Neural progenitor cell (in vitro differentiated cells): ENCODE results near the gene PTPRC. TPM values are rescaled to one million over a fixed set of nuclear protein-coding genes. Genes with fewer than 3 reads are reported as not detected.

ENCODE experiments used
- DNase-seq: peaks from one replicate; pipeline ENCODE4 v3.0.0-alpha.2; 2016; ENCODE audit warnings: low spot score
- H2AFZ ChIP-seq: fragments of 200-600 bp; sonication (generic); replicated peaks from 2 replicates; pipeline ENCODE4 v1.6.1; 2016; ENCODE audit warnings: antibody characterized with exemption
- H3F3A ChIP-seq: fragments of 200-600 bp; sonication (generic); 2 replicates; pipeline ENCODE4 v1.6.1; 2016; ENCODE audit warnings: antibody characterized with exemption, low read depth
- H3K27ac ChIP-seq: fragments of 200-600 bp; sonication (generic); 2 replicates; pipeline ENCODE4 v1.5.1; 2016; ENCODE audit warnings: mild to moderate bottlenecking
- H3K27me3 ChIP-seq: fragments of 200-600 bp; sonication (generic); 2 replicates; pipeline ENCODE4 v1.6.1; 2016; ENCODE audit warnings: mild to moderate bottlenecking, moderate library complexity
- H3K36me3 ChIP-seq: fragments of 200-600 bp; sonication (generic); 2 replicates; pipeline ENCODE4 v1.5.1; 2016
- H3K4me1 ChIP-seq: fragments of 200-600 bp; sonication (generic); 2 replicates; pipeline ENCODE4 v1.6.1; 2016; ENCODE audit warnings: mixed run types
- H3K4me2 ChIP-seq: fragments of 200-600 bp; sonication (generic); 2 replicates; pipeline ENCODE4 v1.6.1; 2016
- H3K4me3 ChIP-seq: fragments of 200-600 bp; sonication (generic); 2 replicates; pipeline ENCODE4 v1.5.1; 2016
- H3K79me2 ChIP-seq: fragments of 200-600 bp; sonication (generic); 2 replicates; pipeline ENCODE4 v1.6.1; 2016; ENCODE audit warnings: low read depth
- H3K9ac ChIP-seq: fragments of 200-600 bp; sonication (generic); 2 replicates; pipeline ENCODE4 v1.6.1; 2016
- H3K9me3 ChIP-seq: fragments of 200-600 bp; sonication (generic); 2 replicates; pipeline ENCODE4 v1.5.1; 2016; ENCODE audit warnings: low read depth
- H4K20me1 ChIP-seq: fragments of 200-600 bp; sonication (generic); 2 replicates; pipeline ENCODE4 v1.6.1; 2016; ENCODE audit warnings: low read depth
- H3K27ac Mint-ChIP-seq: 3 replicates; pipeline ENCODE4 v1.8.0; 2021; ENCODE audit warnings: mixed read lengths
- H3K27me3 Mint-ChIP-seq: 2 replicates; pipeline ENCODE4 v1.8.0; 2022; ENCODE audit warnings: low read depth, mild to moderate bottlenecking, inconsistent platforms, moderate library complexity, mixed read lengths; ENCODE audit not compliant: insufficient read depth
- H3K36me3 Mint-ChIP-seq: 3 replicates; pipeline ENCODE4 v1.8.0; 2021; ENCODE audit warnings: mixed read lengths
- H3K4me1 Mint-ChIP-seq: 3 replicates; pipeline ENCODE4 v1.8.0; 2021; ENCODE audit warnings: mixed read lengths
- H3K4me3 Mint-ChIP-seq: 3 replicates; pipeline ENCODE4 v1.8.0; 2021; ENCODE audit warnings: mild to moderate bottlenecking, moderate library complexity, mixed read lengths
- H3K9me3 Mint-ChIP-seq: 3 replicates; pipeline ENCODE4 v1.8.0; 2020; ENCODE audit warnings: mixed read lengths
- EZH2 ChIP-seq: fragments of 200-600 bp; sonication (generic); IDR thresholded peaks from 2 replicates; pipeline ENCODE4 v1.6.1; 2017; ENCODE audit warnings: antibody characterized with exemption, mild to moderate bottlenecking, moderate library complexity
- EZH2phosphoT487 ChIP-seq: fragments of 200-600 bp; sonication (generic); IDR thresholded peaks from 2 replicates; pipeline ENCODE4 v1.6.1; 2017; ENCODE audit warnings: antibody characterized with exemption
- total RNA-seq: library from RNA; depleted of rRNA; stranded (reverse); fragments of >200 nt; gene quantifications from 2 replicates; pipeline ENCODE4 v1.2.3, GENCODE V29; 2015; ENCODE audit warnings: low replicate concordance
- TF ChIP-seq, protein P1 (sequence below): fragments of 200-600 bp; sonication (generic); IDR thresholded peaks from 2 replicates; pipeline ENCODE4 v1.5.1; 2017; ENCODE audit warnings: antibody characterized with exemption, mild to moderate bottlenecking

The PTPRC gene
- total RNA-seq, 1 donor from 2014 or later = not detected

DNA sequence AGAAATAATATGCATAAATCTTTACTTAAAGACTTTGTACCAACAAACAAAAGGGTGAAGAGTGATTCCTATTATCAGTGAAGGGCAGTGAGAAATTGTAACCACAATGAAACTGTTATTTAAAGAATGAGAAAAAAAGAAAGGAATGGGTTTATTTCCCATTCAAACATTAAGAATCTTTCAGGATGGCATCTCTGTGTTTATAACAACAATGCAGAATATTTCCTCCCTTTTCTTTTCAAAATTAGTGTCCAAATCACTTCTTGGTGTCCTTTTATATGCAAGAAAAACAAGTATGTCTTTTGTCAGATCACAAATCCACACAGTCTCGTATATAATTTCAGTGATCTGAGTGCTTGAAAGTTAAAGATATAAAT, 61.2 kb downstream of the PTPRC start:
- no peak for DNase-seq
- Mint-ChIP-seq H3K4me3 (no peak overlapping the region), H3K27ac (no peak overlapping the region), H3K27me3 (no peaks in the 10 kb centered on the region), H3K9me3 (no peaks in the 10 kb centered on the region), H3K36me3 (no peaks in the 10 kb centered on the region), H3K4me1 (peaks cover 31% of the 10 kb centered on the region)
- no peak overlapping the region for H3K9ac ChIP-seq
- H3K79me2 ChIP-seq = no peaks in the 10 kb centered on the region
- TF ChIP-seq EZH2 = no peak
- no peak overlapping the region for H3K27ac ChIP-seq
- H2AFZ ChIP-seq = no peak overlapping the region
- H4K20me1 ChIP-seq = no peaks in the 10 kb centered on the region
- H3K4me2 ChIP-seq = no peak overlapping the region
- peaks cover 24% of the 10 kb centered on the region for H3K4me1 ChIP-seq
- no peaks in the 10 kb centered on the region for H3K27me3 ChIP-seq
- H3F3A ChIP-seq = no peaks in the 10 kb centered on the region
- H3K9me3 ChIP-seq = no peaks in the 10 kb centered on the region
- no peak overlapping the region for H3K4me3 ChIP-seq
- no peaks in the 10 kb centered on the region for H3K36me3 ChIP-seq

DNA sequence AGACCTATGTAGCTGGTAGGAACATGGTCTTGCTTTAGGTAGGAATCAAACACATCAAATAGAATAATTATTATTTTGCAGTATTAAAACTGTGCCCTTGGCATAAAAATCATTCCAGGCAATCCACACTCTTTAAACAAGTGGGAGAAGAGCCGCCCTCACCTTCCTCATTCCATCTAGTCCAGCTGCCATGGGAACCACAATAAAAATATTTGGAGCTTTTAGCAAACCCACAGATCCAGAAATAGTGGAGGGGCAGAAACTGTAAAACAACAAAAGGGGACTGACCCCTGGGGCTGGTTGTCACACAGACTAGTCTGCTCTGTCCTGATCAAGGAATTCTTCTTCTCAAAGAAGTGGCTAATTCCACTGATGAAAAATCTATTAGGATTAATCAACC, 61.6 kb downstream of the PTPRC start:
- no peak overlapping the region for H3K9ac ChIP-seq
- no peaks in the 10 kb centered on the region for H3K79me2 ChIP-seq
- Mint-ChIP-seq H3K9me3 (no peaks in the 10 kb centered on the region), H3K36me3 (no peaks in the 10 kb centered on the region), H3K4me3 (peak overlapping the region; percentile 54), H3K4me1 (peaks cover 31% of the 10 kb centered on the region), H3K27me3 (no peaks in the 10 kb centered on the region), H3K27ac (peak overlapping the region; percentile 84)
- no peaks in the 10 kb centered on the region for H3K36me3 ChIP-seq
- TF ChIP-seq EZH2phosphoT487 = no peak
- no peak for TF ChIP-seq EZH2
- TF ChIP-seq, protein P1, sequence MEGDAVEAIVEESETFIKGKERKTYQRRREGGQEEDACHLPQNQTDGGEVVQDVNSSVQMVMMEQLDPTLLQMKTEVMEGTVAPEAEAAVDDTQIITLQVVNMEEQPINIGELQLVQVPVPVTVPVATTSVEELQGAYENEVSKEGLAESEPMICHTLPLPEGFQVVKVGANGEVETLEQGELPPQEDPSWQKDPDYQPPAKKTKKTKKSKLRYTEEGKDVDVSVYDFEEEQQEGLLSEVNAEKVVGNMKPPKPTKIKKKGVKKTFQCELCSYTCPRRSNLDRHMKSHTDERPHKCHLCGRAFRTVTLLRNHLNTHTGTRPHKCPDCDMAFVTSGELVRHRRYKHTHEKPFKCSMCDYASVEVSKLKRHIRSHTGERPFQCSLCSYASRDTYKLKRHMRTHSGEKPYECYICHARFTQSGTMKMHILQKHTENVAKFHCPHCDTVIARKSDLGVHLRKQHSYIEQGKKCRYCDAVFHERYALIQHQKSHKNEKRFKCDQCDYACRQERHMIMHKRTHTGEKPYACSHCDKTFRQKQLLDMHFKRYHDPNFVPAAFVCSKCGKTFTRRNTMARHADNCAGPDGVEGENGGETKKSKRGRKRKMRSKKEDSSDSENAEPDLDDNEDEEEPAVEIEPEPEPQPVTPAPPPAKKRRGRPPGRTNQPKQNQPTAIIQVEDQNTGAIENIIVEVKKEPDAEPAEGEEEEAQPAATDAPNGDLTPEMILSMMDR = no peak
- H2AFZ ChIP-seq = no peak overlapping the region
- H3K27ac ChIP-seq = no peak overlapping the region
- H3K4me2 ChIP-seq = no peak overlapping the region
- peaks cover 24% of the 10 kb centered on the region for H3K4me1 ChIP-seq
- no peak overlapping the region for H3K4me3 ChIP-seq
- no peak for DNase-seq
- no peaks in the 10 kb centered on the region for H3F3A ChIP-seq
- H3K9me3 ChIP-seq = no peaks in the 10 kb centered on the region
- H3K27me3 ChIP-seq = no peaks in the 10 kb centered on the region
- no peaks in the 10 kb centered on the region for H4K20me1 ChIP-seq

DNA sequence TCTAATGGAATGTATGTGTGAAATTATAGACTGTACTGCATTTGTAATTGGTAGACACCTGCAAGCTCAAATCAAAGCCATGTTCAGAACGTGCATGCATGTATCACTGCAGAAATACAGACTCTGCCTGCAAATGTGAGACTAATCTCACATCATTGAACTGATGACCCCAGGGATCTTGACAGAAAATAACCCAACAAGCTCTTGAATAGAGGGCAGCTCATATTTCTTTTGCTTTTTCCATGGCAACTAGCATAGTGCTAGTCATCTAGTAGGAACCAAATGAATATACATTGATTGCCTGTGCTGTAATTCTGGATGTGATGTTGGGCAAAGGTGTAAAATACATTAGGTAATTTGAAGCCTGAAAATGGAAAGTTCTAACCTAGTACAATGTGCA, 62.4 kb downstream of the PTPRC start:
- Mint-ChIP-seq H3K9me3 (no peaks in the 10 kb centered on the region), H3K27ac (no peak overlapping the region), H3K4me1 (peaks cover 31% of the 10 kb centered on the region), H3K27me3 (no peaks in the 10 kb centered on the region), H3K36me3 (no peaks in the 10 kb centered on the region), H3K4me3 (peak overlapping the region; percentile 54)
- Histone ChIP-seq H3K9me3 (no peaks in the 10 kb centered on the region), H3K9ac (no peak overlapping the region), H4K20me1 (no peaks in the 10 kb centered on the region), H3K4me1 (peaks cover 24% of the 10 kb centered on the region), H3K36me3 (no peaks in the 10 kb centered on the region), H3K4me3 (no peak overlapping the region), H2AFZ (no peak overlapping the region), H3K27ac (no peak overlapping the region), H3K79me2 (no peaks in the 10 kb centered on the region), H3K27me3 (no peaks in the 10 kb centered on the region), H3K4me2 (peak overlapping the region; percentile 14), H3F3A (no peaks in the 10 kb centered on the region)
- DNase-seq = no peak
- TF ChIP-seq, protein P1 = no peak

DNA sequence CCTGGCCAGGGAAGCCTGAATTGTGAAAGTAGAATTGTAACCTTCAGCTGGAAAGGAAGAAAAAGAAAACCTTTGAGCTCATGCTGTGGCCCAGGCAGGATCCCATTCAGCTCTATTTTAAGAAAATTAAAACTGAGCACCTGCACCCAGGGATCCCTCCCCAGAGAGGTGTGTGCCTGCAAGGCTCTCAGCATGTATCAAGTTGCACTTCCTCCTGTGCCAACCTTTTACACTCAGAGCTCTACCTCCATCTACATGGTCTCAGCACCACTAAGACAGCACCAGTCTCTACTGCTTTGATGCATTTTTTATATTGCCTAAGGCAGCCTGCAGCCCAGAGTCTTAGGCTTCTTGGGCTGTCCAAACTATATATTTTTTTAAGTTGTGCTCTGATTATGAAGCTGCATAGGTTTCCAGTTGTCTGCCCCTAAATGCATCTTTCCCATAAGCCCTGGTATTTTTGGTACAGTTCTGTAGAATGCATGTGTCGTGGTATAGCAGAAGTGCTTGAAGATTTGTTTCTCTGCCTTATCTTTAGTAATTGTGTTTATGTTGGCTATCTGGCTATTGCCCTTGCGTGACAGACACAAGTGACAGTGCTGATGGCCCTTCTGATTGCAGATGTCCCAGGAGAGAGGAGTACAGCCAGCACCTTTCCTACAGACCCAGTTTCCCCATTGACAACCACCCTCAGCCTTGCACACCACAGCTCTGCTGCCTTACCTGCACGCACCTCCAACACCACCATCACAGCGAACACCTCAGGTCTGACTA, 63.1 kb downstream of the PTPRC start:
- H3K9me3 ChIP-seq = no peaks in the 10 kb centered on the region
- H3K27ac Mint-ChIP-seq = peak overlapping the region; percentile 32
- H3K9ac ChIP-seq = no peak overlapping the region
- peaks cover 24% of the 10 kb centered on the region for H3K4me1 ChIP-seq
- TF ChIP-seq, protein P1 = no peak
- TF ChIP-seq EZH2phosphoT487 = no peak
- no peak for TF ChIP-seq EZH2
- H3K27ac ChIP-seq = no peak overlapping the region
- H3K4me3 ChIP-seq = no peak overlapping the region
- no peaks in the 10 kb centered on the region for H3K36me3 ChIP-seq
- DNase-seq = no peak
- no peaks in the 10 kb centered on the region for H3K36me3 Mint-ChIP-seq
- H3K9me3 Mint-ChIP-seq = no peaks in the 10 kb centered on the region
- H3F3A ChIP-seq = no peaks in the 10 kb centered on the region
- no peaks in the 10 kb centered on the region for H3K27me3 Mint-ChIP-seq
- peak overlapping the region; percentile 14 for H3K4me2 ChIP-seq
- no peak overlapping the region for H3K4me3 Mint-ChIP-seq
- no peaks in the 10 kb centered on the region for H3K79me2 ChIP-seq
- no peak overlapping the region for H2AFZ ChIP-seq
- H4K20me1 ChIP-seq = no peaks in the 10 kb centered on the region
- H3K4me1 Mint-ChIP-seq = peaks cover 31% of the 10 kb centered on the region
- no peaks in the 10 kb centered on the region for H3K27me3 ChIP-seq
